ENCODE measurements around the gene SIN3A.

SIN3A gene

DNA sequence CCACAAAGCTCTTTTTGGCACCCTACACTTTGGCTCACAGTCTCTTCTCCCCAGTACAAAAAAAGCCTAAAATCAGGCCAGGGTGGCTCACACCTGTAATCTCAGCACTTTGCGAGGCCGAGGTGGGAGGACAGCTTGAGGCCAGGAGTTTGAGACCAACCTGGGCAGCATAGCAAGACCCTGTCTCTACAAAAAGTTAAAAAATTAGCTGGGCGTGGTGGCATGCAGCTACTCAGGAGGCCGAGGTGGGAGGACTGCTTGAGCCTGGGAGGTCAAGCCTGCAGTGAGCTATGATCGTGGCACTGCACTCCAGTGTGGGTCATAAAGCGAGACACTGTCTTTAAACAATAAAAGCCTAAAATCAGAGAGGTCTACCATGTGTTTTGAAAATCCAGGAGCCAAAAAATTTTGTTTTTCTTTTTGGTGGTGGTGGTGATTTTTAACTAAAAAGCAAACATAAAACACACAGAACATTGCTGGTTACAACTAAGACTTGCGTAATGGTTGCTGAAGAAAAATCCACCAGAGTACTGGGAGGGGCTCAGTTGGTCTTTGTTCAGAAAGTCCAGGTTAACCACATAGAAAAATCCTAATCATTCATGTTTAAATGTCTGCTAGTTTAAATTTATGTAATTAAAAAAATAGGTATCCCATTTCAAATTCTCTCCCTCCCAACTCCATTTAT lies 81.5 kb downstream of the SIN3A start:
- no peak for DNase-seq

DNA sequence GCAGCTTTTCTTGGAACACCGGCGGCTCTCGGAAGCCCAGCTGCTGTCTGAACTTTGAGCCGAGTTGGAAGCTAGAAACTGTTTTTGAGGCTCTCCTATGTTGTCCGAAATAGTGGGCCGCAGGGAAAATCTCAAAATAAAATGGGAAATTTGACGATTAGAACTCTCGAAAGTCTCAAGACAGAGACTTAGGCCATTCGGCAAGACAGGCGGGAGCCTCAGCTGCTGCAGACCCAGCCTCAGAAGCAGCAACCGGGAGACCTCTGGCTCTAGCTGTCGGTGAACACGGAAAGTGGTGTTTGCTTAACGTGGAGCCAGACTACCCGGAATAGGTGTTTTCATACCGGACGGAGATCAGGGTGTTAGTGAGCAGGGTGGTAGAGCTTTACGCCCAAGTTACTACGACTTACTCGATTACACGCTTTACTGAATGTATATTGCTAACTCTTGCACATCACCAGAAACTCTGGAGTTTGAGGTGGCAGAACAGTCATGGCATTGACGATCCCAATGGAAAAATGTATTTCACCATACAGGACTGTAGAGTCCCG lies 82.7 kb downstream of the SIN3A start:
- DNase-seq, result no peak

DNA sequence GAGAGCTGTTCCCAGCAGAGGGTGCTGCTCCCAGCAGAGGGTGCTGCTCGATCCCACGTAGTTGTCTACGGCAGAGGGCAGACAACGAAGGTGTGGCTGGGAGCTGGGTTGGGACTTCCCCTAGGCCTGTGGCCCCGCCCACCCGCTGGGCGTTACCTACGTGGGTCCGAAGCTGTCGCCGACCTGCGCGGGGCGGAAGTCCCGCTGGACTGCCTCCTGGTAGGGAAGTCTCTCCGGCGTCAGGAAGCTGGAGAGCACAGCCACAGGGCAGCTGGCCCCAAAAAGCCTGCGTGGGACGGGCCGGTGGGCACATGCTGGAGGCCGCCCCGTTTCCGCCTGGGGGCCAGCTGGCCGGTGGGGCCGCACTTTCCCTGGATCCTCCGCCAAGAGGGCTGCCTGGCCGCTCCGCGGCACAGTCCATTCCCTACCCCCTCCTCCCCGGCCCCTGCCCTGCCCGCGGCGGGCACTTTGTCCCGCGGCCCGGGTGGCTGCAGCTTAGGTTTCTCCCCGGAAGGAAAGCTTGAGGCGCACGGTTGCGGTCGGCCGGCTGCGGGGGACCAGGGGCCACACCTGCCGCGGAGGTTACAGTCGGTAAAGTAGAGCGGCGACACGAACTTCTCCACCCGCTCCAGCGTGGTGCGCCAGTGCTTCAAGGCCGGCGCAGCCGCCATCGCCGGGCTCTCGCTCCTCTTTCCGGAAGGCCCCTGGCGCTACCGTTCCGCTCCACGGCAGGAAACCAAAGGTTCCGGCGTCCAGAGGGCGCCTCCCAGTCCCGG lies 83.4 kb downstream of the SIN3A start, which contains the start of gene MAN2C1:
Gene MAN2C1 (minus strand): TSS at position 695 of the 776 bp plus-strand sequence. CDS start 24 bp downstream, at position 671.
- peak; percentile 97 for DNase-seq

DNA sequence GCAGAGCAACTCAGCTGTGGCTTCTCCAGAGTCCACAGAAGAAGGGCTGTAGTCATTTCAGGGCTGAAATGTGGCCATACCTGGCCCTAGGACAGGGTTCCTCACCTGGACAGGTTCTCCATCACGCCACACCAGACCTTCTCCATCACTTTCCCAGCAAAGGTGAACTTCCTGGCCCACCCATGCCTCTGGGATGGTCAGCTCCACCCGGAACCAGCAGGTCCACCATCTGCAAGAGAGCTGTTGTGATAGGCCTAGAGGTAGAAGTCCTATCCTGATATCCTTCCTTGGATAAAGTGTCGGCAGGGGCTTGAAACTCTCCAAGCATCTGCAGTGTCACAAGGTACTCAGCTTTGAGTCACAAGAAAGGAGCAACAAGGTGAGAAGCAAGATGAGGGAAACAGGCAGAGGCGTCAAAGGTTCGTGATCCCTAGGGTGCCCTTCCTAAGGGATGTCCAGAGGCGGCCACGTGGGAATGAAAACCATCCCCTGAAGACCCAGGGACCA lies 84.0 kb downstream of the SIN3A start:
- no peak for DNase-seq

DNA sequence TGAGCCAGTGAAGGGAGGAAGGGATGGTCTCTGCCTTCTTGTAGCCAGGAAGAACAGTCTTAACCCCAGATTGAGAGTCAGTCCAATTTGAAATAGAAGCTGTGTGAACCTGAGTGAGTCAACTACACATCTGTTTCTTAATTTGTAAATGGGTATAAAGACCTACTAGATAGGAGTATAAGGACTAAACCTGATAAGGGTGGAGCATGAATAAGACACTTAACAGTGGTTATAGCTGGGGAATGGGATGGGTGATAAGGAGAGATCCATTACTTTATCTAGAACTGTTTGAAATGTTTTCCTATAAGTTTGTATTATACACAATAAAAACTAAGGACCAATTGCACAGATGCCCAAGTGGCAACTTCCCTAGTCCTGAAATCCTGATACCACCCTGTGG lies 84.5 kb downstream of the SIN3A start:
- no peak for DNase-seq

DNA sequence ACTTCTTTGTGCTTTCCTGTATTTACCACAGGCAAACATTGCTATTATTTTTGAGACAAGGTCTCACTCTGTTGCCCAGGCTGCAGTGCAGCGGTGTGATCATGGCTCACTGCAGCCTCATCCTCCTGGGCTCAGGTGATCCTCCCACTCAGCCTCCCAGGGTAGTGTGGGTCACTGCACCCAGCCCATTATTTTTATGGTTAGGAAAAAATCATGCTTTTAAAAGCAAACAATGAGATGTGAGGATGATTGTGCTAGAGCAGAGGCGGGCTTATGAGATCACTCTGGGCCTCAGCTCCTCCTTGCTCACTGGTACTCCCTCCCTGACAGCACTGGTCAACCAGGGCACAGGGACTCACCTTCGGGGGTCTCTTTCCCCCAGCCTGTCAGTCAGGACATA lies 85.3 kb downstream of the SIN3A start:
- DNase-seq, result no peak

DNA sequence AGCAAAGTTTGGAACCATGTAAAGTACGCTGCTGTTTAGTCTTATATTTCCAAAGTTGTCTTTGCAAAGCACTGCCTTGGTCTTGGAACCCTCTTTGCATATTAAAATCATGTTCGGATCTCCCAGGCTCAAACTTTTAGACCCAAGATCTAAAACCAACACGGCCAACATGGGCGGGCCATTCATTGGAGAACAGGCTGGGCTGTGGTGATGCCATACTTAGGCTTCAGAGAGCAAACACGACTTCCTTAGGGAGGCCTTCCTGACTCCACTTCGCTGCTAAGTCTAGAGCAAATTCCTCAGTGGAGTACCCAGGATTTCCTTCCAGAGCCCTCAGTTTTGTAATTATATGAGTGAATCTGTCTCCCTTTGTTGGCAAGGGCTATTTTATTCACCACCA lies 86.6 kb downstream of the SIN3A start:
- no peak for DNase-seq

DNA sequence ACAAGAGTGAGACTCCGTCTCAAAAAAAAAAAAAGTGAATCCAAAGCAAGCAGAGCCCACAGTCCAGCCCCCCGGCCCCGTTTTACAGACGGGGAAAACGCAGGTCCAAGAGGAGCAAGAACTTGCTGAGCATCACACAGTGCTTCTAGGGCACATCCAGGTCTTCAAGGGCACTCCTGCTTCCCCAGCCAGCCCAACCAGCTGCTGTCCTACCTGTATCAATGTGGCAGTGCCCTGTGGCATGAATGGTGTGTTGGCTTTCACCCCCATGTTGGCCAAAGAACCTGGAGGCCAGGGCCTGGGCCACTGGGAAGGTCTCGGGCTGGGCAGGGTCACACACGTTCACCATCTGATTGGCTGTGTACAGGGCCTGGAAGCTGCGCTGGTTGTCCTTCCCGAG lies 87.7 kb downstream of the SIN3A start:
- no peak for DNase-seq

DNA sequence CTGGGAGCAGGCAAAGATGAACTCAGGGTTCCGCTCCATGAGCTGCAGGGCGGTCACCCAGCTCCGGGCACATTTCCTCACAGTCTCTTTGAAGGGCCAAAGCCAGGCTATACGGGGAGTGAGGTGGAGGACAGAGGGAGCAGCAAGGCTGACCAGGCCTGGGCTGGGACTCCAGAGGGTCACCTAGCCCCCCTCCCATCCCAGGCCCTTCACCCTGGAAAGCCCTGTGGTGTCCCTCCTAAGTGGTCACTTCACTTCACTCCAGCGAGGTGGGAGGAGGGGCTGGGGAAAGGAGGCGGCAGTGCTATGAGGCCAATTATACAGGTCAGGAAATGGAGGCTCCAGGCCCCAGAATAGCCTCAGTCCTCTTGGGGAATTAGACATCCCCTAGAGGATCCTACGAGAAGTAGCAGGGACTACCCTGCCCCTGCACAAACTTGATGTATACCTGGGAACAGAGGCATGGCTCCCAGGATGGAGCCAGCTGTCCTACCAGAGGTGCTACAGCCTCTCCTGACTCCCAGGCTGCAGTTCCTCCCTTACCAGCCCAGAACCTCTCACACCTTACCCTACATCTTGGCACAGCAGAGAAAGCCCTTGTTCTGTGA lies 88.7 kb downstream of the SIN3A start:
- DNase-seq, result no peak

DNA sequence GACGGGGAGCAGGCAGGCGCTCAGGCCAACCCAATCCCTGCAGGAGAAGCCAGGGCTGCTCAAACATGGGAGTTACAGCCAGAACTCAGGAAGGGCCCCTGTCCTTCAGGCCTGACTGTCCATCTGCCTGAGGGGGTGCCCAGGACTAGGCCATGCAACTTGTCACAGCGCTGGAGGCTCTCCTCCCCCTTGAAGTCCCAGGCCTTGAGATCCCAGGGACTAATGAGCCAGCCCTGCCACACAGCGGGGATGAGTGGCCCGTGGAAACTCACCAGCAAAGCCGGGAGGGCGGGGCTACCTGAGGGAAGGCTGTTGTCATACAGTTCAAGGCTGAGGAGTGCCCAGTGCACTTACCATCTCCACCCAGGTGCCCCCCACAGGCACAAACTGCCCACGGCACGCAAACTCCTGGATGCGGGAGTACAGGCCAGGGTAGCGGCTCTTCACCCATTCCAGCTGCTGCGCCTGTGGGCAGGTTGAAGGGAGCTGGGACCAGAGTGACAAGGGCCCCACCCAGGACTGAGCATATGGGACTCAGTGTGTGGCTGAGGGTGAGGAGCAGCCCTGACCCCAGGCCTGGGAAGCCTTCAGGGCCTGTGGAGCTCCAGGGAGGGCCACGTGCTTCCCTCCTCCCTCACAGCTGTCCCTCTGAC lies 89.4 kb downstream of the SIN3A start:
- DNase-seq, result no peak

DNA sequence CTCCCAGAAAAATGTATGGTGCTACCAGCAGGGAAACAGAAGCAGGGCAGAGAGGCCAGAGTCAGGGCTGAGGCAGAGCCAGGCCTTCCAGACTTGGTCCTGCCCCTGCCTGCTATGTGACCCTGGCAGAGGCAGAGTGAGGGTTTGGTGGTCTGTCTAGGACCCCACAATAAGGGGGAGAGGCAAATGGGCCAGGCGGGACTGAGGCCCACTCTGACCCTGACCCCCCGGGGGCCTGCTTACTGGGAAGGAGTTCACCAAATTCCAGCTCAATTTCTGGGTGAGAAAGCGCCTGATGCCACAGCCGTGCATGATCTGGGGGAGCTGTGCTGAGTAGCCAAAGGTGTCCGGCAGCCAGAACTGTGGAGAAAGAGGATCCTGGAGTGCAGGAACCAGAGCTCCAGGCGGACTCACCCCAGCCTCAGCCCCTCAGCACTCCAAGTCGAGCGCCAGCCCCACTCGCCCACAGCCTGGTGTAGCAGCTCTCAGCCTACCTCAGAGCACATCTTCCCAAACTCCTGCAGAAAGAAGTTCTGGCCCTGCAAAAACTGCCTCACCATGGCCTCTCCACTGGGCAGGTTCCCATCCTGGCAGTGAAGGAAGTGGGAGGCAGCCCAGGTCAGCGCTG lies 90.0 kb downstream of the SIN3A start:
- no peak for DNase-seq

DNA sequence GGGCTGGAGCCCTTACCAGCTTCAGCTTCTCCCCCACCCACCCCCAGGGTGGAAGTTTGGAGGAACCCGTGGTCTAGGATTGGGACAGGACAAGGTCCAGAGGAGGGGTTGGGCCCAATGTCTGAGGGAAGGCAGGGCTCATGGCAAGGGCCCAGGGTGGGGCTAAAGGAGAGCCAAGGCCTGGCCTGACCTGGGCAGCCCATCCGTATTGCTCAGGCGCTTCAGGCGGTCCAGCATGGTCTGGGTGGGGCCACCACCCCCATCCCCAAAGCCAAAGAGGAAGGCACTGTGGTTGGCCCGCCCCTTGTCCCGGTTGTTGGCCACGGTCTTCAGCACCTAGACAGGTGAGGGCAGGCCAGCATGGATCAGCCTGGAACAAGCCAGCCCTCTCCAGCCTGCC lies 90.6 kb downstream of the SIN3A start:
- DNase-seq, result no peak

DNA sequence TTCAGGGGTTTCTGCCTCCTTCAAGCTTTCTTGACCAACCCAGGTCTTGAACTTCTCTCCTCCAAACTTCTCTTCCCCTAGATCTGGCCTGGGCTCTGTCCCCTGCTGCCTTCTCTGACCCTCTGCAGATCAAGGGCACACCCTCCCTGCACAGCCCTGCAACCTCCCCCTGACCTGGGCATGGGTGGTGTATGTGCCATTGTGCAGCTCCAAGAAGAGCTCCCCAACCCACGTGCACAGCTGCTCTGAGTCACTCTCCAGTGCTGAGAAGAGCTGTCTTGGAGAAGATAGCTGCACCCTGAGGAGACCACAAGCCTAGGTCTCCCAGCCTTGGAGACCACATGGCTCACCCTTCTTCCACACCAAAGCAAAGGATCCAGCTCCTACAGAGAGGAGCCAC lies 91.1 kb downstream of the SIN3A start:
- DNase-seq, result peak; percentile 42

DNA sequence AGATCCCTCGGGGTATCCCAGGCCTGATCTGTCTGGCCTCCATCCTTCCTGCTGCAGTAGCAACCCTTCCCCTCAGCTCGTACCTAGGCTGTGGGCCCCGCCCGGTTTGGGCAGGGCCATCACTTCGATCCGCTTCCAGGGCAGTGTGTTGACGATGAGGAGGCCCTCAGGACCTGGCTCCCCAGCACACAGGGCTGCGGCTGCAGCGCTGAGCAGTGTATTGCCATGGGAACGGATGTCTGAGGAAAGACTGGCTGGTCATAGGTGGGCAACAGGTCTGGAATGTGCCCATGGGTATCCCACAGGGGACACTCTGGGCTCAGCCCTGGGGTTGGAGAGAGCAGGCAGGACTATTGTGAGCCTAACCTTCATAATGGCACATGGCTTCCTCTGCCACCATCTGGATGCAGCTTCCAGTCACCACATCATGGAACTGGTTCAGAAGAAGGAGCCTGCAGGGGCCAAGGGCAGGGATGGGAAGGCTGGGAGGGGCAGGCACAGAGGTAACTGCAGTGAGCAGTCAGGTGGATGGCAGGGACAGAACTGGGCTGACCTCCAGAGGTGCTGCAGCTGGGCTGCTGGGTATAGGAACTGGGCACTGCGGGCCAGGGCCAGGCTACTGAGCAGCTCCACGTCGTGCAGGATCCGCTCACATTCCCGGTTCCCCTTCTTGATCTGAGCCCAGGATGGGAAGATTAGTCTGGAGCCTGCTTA lies 91.8 kb downstream of the SIN3A start:
- DNase-seq, result no peak

DNA sequence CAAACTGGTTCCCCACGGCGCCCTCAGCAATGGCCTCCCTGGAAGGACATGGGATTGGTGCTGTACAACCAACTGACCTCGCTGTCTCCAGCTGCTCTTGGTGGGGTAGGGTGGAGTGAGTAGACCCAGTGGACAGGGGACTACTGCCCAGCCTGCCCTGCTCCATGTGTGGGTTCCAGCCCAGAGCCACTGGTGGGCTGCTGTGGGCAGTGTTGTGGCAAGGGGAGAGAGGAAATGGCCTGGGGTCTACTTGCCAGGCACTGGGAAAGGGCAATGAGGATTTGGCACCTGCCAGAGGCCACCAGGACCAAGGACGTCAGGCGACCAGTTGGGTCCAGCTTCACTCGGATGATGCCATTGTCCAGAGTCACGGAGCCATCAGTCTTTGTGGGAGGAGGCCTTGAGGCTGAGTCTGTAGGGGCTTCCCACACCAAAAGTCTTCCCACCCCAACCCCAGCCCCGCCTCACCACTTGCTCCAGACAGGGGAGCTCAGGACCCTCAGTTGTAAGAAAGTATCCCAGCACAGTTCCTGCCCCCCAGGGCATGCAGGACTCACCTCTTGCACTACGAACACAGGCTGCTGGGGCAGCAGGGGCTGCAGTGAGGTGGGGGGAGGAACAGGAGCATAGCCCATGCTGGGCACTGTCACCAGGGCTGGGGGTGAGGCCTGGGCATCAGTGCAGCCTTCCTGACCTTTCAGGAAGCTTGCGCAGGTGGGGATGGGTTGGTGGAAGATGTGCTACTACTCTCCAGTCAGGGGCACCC lies 92.5 kb downstream of the SIN3A start:
- no peak for DNase-seq

DNA sequence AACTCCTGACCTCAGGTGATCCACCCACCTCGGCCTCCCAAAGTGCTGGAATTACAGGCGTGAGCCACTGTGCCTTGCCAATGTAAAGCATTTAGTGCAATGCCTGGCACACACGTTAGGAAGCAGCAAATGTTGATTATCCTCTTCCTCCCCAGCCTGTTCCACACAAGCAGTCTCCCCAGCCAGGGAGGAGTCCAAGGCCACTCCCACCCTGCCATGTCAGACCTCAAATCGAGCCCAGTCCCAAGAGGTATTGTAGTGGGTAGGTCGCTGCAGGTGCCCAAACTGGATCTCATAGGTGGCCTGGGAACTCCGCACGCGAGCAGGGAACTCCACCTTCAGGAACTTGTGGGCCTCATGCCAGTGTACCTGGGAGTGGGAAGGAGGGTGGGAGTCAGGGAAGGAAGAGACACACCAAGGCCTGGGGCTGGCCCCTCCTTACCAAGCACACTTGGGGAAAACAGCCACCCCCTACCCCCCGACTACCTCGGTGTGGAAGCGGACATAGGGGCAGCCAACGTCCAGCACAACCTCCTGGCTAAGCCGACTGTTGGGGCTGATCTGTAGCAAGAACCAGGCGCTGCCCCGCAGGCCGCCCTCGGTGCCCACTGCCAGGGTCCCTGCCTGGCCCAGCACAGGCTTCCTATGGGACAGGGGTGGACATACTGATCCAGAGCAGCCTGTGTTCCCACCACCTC lies 93.4 kb downstream of the SIN3A start:
- DNase-seq, result no peak

DNA sequence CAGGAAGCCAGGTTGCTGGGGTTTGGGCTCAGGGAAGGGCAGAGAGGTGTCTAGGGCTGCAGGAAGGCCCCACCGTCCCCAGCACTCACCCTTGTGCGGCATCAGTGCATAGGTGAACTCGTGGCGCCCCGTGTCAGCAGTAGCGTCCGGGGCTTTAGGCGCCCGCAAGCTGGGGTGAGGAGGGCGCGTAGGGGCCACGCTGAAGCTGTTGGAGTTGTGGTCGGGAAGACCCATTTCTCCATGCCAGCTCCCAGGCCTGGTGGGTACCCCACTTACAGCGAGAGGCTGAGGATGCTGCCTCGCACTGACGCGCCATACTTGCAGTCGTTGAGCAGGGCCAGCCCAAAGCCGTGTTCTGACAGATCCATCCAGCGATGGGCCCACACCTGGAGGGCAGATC lies 95.0 kb downstream of the SIN3A start:
- no peak for DNase-seq

DNA sequence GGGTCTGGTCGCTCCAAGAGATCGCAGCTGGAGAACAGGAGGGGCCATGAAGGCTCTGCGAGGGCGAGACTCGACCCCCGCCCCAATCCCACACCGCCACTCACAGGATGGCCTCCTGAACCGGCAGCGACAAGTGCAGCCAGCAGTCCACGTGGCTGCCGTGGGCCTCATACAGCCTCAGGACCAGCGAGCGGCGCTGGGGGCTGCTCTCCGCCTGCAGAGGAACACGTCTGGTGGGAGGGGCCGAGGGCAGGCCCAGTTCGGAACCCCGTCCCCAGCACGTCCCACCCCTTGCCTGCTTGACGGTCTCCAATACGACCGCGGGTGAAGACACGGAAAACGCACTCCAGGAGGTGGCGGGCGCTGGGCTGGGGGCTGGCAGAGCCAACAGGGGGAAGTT lies 95.5 kb downstream of the SIN3A start:
- no peak for DNase-seq

DNA sequence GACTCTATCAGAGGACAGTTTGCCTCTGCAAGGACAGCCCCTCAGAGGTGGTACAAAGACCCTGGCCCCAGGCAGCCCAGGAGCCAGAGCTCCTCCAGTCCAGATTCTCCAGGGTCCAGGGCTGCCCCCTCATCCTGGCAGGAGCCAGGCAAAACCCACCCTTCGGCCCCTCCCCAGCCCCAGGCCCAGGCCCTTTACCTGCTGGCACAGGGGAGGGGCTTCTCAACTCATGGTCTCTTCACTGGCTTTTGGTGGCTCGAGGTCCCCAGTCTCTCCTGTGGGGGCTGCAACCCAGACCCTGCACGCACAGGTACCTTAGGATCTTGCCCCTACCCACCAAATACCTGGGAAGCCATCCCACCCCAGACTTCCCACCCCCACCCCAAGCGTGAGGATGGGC lies 96.1 kb downstream of the SIN3A start:
- DNase-seq, result no peak

DNA sequence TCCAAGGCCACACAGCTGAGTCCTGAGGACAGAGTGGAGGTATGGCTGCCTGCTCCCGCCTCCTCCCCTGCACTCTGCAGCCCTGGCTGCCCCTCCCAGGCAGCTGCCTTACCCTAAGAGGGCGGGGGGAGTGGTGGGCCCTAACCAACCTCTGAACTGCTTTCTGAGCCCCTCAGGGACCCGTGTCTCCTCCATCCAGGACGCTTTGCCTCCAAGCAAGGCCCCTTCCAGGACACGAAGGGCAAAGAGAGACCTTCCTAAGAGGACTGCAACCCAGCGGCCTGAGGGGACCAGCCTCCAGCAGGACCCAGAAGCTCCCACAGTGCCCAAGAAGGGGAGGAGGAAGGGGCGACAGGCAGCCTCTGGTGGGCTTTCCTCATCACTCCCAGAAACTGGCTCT lies 97.0 kb downstream of the SIN3A start:
- DNase-seq, result no peak

DNA sequence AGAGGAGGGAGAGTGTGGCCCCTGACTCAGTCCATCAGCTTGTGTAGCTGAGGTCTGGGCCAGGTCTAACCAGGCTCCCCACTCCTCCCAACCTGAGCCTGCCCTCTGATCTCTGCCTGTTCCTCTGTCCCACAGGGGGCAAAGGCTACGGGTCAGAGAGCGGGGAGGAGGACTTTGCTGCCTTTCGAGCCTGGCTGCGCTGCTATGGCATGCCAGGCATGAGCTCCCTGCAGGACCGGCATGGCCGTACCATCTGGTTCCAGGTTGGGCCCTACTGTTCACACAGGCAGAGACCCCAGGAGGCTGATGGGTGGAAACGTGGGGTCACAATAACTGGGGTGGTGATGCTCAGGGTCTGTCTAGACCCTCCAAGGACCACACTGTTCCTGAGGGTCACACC lies 97.9 kb downstream of the SIN3A start:
- DNase-seq, result no peak

All from MV-4-11 (cell line).